HepG2 (cell line): ENCODE results near the gene EPHA1. TPM values are rescaled to one million over a fixed set of nuclear protein-coding genes. Genes with fewer than 3 reads are reported as not detected.

Experiments used
- ATAC-seq: fragments of 200-7000 bp; cut with Tn5 transposase; 3 replicates; pipeline ENCODE4 v1.9.1; 2020; ENCODE audit warnings: mild to moderate bottlenecking, moderate library complexity
- BruUV-seq: library from RNA; stranded (reverse); fragments of 400-500 nt; replicated peaks from 2 replicates; lab custom pipeline; 2021; lab: Mats Ljungman, UMichigan
- CTCF ChIA-PET: fragments of 300-600 bp; formaldehyde crosslinking; extraction: SDS; loops from one replicate; lab custom pipeline; 2021; ENCODE audit warnings: low total read pairs, inconsistent platforms, low intra/inter-chr PET ratio; lab: Yijun Ruan, JAX
- POLR2A ChIA-PET: fragments of 350-600 bp; sonication (Branson Sonifier 250); formaldehyde crosslinking; loops from one replicate; lab custom pipeline; 2020; ENCODE audit warnings: antibody characterized with exemption, inconsistent platforms; lab: Yijun Ruan, JAX
- DNase-seq: peaks from one replicate; pipeline ENCODE4 v3.0.0-alpha.2; 2015; ENCODE audit warnings: low spot score
- FAIRE-seq: peaks from 3 replicates; lab custom pipeline; 2011; peaks lifted over from hg19 to GRCh38; lab: Jason Lieb, UNC
- H2AFZ ChIP-seq: one replicate; pipeline ENCODE4 v1.6.1; 2011; ENCODE audit warnings: low read length, inconsistent platforms
- H3K27ac ChIP-seq: fragments of 300-600 bp; 3 replicates; pipeline ENCODE4 v1.8.0; 2011; ENCODE audit warnings: mixed run types, mild to moderate bottlenecking, mixed read lengths, low read length, inconsistent platforms; ENCODE audit not compliant: insufficient read depth; ENCODE audit errors: extremely low read length
- H3K27me3 ChIP-seq, 2 experiments: fragments of 200-600 bp in 1 of 2; 2 replicates in 1 of 2; 3 replicates in 1 of 2; pipeline versions ENCODE4 v1.6.0 to v1.8.0; 2011; ENCODE audit warnings: low read length in 2 of 2, mild to moderate bottlenecking in 2 of 2, moderate library complexity in 2 of 2, inconsistent platforms in 1 of 2; ENCODE audit not compliant: insufficient read depth in 2 of 2, control insufficient read depth in 1 of 2
- H3K36me3 ChIP-seq, 2 experiments: fragments of 200-600 bp in 1 of 2; replicated peaks in 1 of 2; 2 replicates in 1 of 2; 3 replicates in 1 of 2; pipeline versions ENCODE4 v1.5.1 to v1.8.0; 2011; ENCODE audit warnings: low read length in 2 of 2, inconsistent platforms in 1 of 2; ENCODE audit not compliant: insufficient read depth in 2 of 2, control insufficient read depth in 1 of 2
- H3K4me1 ChIP-seq: 2 replicates; pipeline ENCODE4 v1.5.1; 2012; ENCODE audit warnings: low read length, inconsistent platforms; ENCODE audit not compliant: insufficient read depth
- H3K4me2 ChIP-seq: 2 replicates; pipeline ENCODE4 v1.6.0; 2011; ENCODE audit warnings: low read depth, low read length, inconsistent platforms
- H3K4me3 ChIP-seq, 3 experiments: fragments of 200-600 bp in 1 of 3; sonication (generic), shearing (Covaris generic) in 1 of 3; replicated peaks in 1 of 3; 2 replicates each; pipeline ENCODE4 v1.5.1; 2011 to 2016; ENCODE audit warnings: low read length in 3 of 3, inconsistent platforms in 2 of 3, low read depth in 2 of 3, mild to moderate bottlenecking in 2 of 3, control low read depth in 1 of 3, mixed read lengths in 1 of 3; ENCODE audit not compliant: insufficient read depth in 1 of 3
- H3K79me2 ChIP-seq: one replicate; pipeline ENCODE4 v1.6.1; 2011; ENCODE audit warnings: low read length, inconsistent platforms; ENCODE audit not compliant: insufficient read depth
- H3K9ac ChIP-seq: 2 replicates; pipeline ENCODE4 v1.6.0; 2011; ENCODE audit warnings: mild to moderate bottlenecking, low read depth, low read length, inconsistent platforms; ENCODE audit not compliant: insufficient read depth
- H3K9me3 ChIP-seq: 2 replicates; pipeline ENCODE4 v1.5.1; 2012; ENCODE audit warnings: mild to moderate bottlenecking, low read length
- H4K20me1 ChIP-seq: 2 replicates; pipeline ENCODE4 v1.6.0; 2011; ENCODE audit warnings: inconsistent platforms, mild to moderate bottlenecking, low read length, moderate library complexity; ENCODE audit not compliant: insufficient read depth
- ARNT2 ChIP-seq: sonication (generic); formaldehyde crosslinking; IDR thresholded peaks from 2 replicates; pipeline ENCODE4 v1.8.0; 2022; ENCODE audit warnings: mild to moderate bottlenecking, low read depth, missing genetic modification reagents, moderate library complexity
- HNF4G ChIP-seq, 2 experiments: sonication (generic) in 1 of 2; formaldehyde crosslinking in 1 of 2; IDR thresholded peaks; 2 replicates each; pipeline versions ENCODE4 v1.4.0 to v1.6.1; 2011 to 2020; ENCODE audit warnings: borderline replicate concordance in 2 of 2, low read depth in 2 of 2, mild to moderate bottlenecking in 2 of 2, low read length in 1 of 2, missing genetic modification reagents in 1 of 2, moderate library complexity in 1 of 2
- IKZF4 ChIP-seq: sonication (generic); formaldehyde crosslinking; IDR thresholded peaks from 2 replicates; pipeline ENCODE4 v1.5.1; 2020; ENCODE audit warnings: borderline replicate concordance, mild to moderate bottlenecking, low read depth, missing genetic modification reagents; ENCODE audit errors: not compliant biosample characterization
- KDM3A ChIP-seq: IDR thresholded peaks from 2 replicates; pipeline ENCODE4 v1.6.1; 2018; ENCODE audit warnings: low read depth, missing compliant biosample characterization
- NONO ChIP-seq, 2 experiments: fragments of 450-650 bp in 1 of 2; sonication (generic) in 1 of 2; formaldehyde crosslinking in 1 of 2; IDR thresholded peaks in 1 of 2; conservative IDR thresholded peaks in 1 of 2; 2 replicates each; pipeline versions ENCODE4 v1.6.1 to v1.8.0; 2017 to 2022; ENCODE audit warnings: mild to moderate bottlenecking in 1 of 2, missing genetic modification reagents in 1 of 2, moderate library complexity in 1 of 2
- NR3C1 ChIP-seq: sonication (generic); formaldehyde crosslinking; IDR thresholded peaks from 2 replicates; pipeline ENCODE4 v1.4.0; 2020; ENCODE audit warnings: missing genetic modification reagents
- PHF20 ChIP-seq: sonication (generic); formaldehyde crosslinking; IDR thresholded peaks from 2 replicates; pipeline ENCODE4 v1.5.0; 2020; ENCODE audit warnings: mild to moderate bottlenecking, missing genetic modification reagents
- RFX5 ChIP-seq: IDR thresholded peaks from 2 replicates; pipeline ENCODE4 v1.6.1; 2011; ENCODE audit warnings: low read depth, low read length, improper control_type of control experiment
- SIN3A ChIP-seq: IDR thresholded peaks from 2 replicates; pipeline ENCODE4 v1.6.1; 2011; ENCODE audit warnings: low read depth, mild to moderate bottlenecking, control low read depth, low read length, borderline replicate concordance
- SMYD3 ChIP-seq: sonication (generic); formaldehyde crosslinking; IDR thresholded peaks from 2 replicates; pipeline ENCODE4 v1.8.1; 2023; ENCODE audit warnings: mild to moderate bottlenecking, missing genetic modification reagents
- SP2 ChIP-seq: sonication (generic); formaldehyde crosslinking; IDR thresholded peaks from 2 replicates; pipeline ENCODE4 v1.5.1; 2020; ENCODE audit warnings: mild to moderate bottlenecking, missing genetic modification reagents
- TCF12 ChIP-seq, 2 experiments: fragments of 450-650 bp in 1 of 2; sonication (generic) in 1 of 2; formaldehyde crosslinking in 1 of 2; IDR thresholded peaks; 2 replicates each; pipeline versions ENCODE4 v1.6.1 to v1.8.0; 2017 to 2022; ENCODE audit warnings: antibody characterized with exemption in 1 of 2, mild to moderate bottlenecking in 1 of 2, missing genetic modification reagents in 1 of 2, moderate library complexity in 1 of 2
- UBTF ChIP-seq: sonication (generic); formaldehyde crosslinking; IDR thresholded peaks from 2 replicates; pipeline ENCODE4 v1.4.0; 2020; ENCODE audit warnings: mild to moderate bottlenecking, missing genetic modification reagents
- ZFP90 ChIP-seq: sonication (generic); formaldehyde crosslinking; IDR thresholded peaks from 2 replicates; pipeline ENCODE4 v1.8.0; 2022; ENCODE audit warnings: missing genetic modification reagents, mild to moderate bottlenecking, inconsistent platforms, borderline replicate concordance
- ZNF230 ChIP-seq: sonication (generic); formaldehyde crosslinking; IDR thresholded peaks from 2 replicates; pipeline ENCODE4 v1.4.0; 2020; ENCODE audit warnings: mild to moderate bottlenecking, missing genetic modification reagents
- ZNF331 ChIP-seq: sonication (generic); formaldehyde crosslinking; IDR thresholded peaks from 2 replicates; pipeline ENCODE4 v1.4.0; 2020; ENCODE audit warnings: missing genetic modification reagents
- ZNF589 ChIP-seq: sonication (generic); formaldehyde crosslinking; conservative IDR thresholded peaks from 2 replicates; pipeline ENCODE4 v1.8.0; 2022; ENCODE audit warnings: mild to moderate bottlenecking, moderate library complexity, missing genetic modification reagents
- ZNF710 ChIP-seq: sonication (generic); formaldehyde crosslinking; IDR thresholded peaks from 2 replicates; pipeline ENCODE4 v1.5.0; 2020; ENCODE audit warnings: mild to moderate bottlenecking, missing genetic modification reagents, borderline replicate concordance
- WGBS: methylation state at CpG from one replicate; pipeline ENCODE4 v1.1.6; 2017; ENCODE audit warnings: low lambda C conversion rate; 5-methylcytosine and 5-hydroxymethylcytosine counted together
- in situ Hi-C: cut with HindIII; loops from 2 replicates; pipeline ENCODE4 v1.10.0; 2017; ENCODE audit warnings: low pct_unique_long_range_greater_than_20kb; ENCODE audit not compliant: extremely low pct_ligation_motif_present
- intact Hi-C: fragments of 100-400 bp; cut with micrococcal nuclease; formaldehyde crosslinking; loops from one replicate; pipeline ENCODE4 v1.10.0; 2022; ENCODE audit not compliant: unreplicated experiment
- polyA plus RNA-seq, 8 experiments: library from polyadenylated mRNA; depleted of rRNA in 3 of 8; stranded (reverse) in 7 of 8; unstranded in 1 of 8; fragments of >200 nt; fragmentation: Illumina TruSeq in 4 of 8; extraction: Trizol in 4 of 8; gene quantifications; 2 replicates each; pipeline versions ENCODE4 v1.2.1 to v1.2.3, GENCODE V29; 2011 to 2016; ENCODE audit warnings: low read depth in 4 of 8, missing spikeins in 1 of 8, mixed read lengths in 1 of 8; ENCODE audit not compliant: insufficient read depth in 1 of 8
- total RNA-seq, 5 experiments: library from RNA; depleted of rRNA; stranded (reverse); fragments of >200 nt; fragmentation: Illumina TruSeq; extraction: Trizol; gene quantifications; 2 replicates each; pipeline ENCODE4 v1.2.3, GENCODE V29; 2016; ENCODE audit warnings: low read depth in 1 of 5
- TF ChIP-seq, protein P1 (sequence below): sonication (generic); formaldehyde crosslinking; IDR thresholded peaks from 2 replicates; pipeline ENCODE4 v1.8.1; 2023; ENCODE audit warnings: mild to moderate bottlenecking, missing genetic modification reagents

Gene EPHA1
- total and polyA plus RNA-seq, 2 of the 13 experiments (the other 11 are each of a cell fraction or from before 2014, with no cell fraction given): 4.6 to 17.1 TPM

GRCh38 chr7:143422033-143422432, 13.4 kb upstream of the EPHA1 start:
- no peak for TF ChIP-seq NONO (IDR thresholded peaks at IDR 0.05)
- TF ChIP-seq NONO (CRISPR knock-in tag; conservative IDR thresholded peaks at IDR 0.05): no peak
- no peak for TF ChIP-seq IKZF4
- no peak for TF ChIP-seq TCF12 (IDR thresholded peaks at IDR 0.05)
- no peak for TF ChIP-seq TCF12 (CRISPR knock-in tag; IDR thresholded peaks at IDR 0.05)
- TF ChIP-seq, protein P1, sequence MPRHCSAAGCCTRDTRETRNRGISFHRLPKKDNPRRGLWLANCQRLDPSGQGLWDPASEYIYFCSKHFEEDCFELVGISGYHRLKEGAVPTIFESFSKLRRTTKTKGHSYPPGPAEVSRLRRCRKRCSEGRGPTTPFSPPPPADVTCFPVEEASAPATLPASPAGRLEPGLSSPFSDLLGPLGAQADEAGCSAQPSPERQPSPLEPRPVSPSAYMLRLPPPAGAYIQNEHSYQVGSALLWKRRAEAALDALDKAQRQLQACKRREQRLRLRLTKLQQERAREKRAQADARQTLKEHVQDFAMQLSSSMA (CRISPR knock-in tag): no peak
- TF ChIP-seq RFX5: no peak
- TF ChIP-seq ZNF710 (CRISPR knock-in tag): no peak
- TF ChIP-seq PHF20 (CRISPR knock-in tag): no peak
- no peak for TF ChIP-seq SP2 (CRISPR knock-in tag)
- TF ChIP-seq UBTF (CRISPR knock-in tag): no peak
- no peak for TF ChIP-seq KDM3A (CRISPR knock-in tag)
- TF ChIP-seq ARNT2 (CRISPR knock-in tag): no peak
- no peak for TF ChIP-seq NR3C1 (CRISPR knock-in tag)
- no peak for TF ChIP-seq SMYD3
- TF ChIP-seq ZNF331 (CRISPR knock-in tag): no peak
- TF ChIP-seq HNF4G (IDR thresholded peaks at IDR 0.05; ENCODE audit: borderline replicate concordance, low read depth, low read length): no peak
- TF ChIP-seq HNF4G (CRISPR knock-in tag; IDR thresholded peaks at IDR 0.05; ENCODE audit: borderline replicate concordance, low read depth): no peak
- no peak for TF ChIP-seq SIN3A
- TF ChIP-seq ZFP90: no peak
- TF ChIP-seq ZNF230 (CRISPR knock-in tag): no peak
- no peak for TF ChIP-seq ZNF589 (CRISPR knock-in tag)
- Histone ChIP-seq H3K9me3 (no peaks in the 10 kb centered on the region), H3K27me3 (peaks cover 2 to 4% of the 10 kb centered on the region in 2 experiments; a peak in 2 of 5 replicates), H4K20me1 (no peaks in the 10 kb centered on the region), H3K4me3 (no peak overlapping the region), H3K36me3 (no peaks in the 10 kb centered on the region), H3K4me1 (no peaks in the 10 kb centered on the region), H3K79me2 (no peaks in the 10 kb centered on the region), H3K27ac (no peak overlapping the region), H2AFZ (no peak overlapping the region), H3K9ac (no peak overlapping the region), H3K4me2 (no peak overlapping the region)
- FAIRE-seq (no peak), DNase-seq (no peak), ATAC-seq (peak; percentile 75)
- WGBS: 20% methylated on average over 1 of the region's 3 CpGs
- CTCF ChIA-PET: no interaction called here
- intact Hi-C loops: no loop called here
- in situ Hi-C loops: no loop called here
- POLR2A ChIA-PET: no interaction called here
- BruUV-seq: no TSS peak
